GM23338 (cell line): ENCODE measurements around the gene ZBTB1.

Source experiments
- CREB1 ChIP-seq: fragments of 250-450 bp; sonication (Bioruptor Pico); IDR thresholded peaks from 2 replicates; pipeline ENCODE4 v1.5.0; 2020; ENCODE audit warnings: low read depth, mild to moderate bottlenecking, moderate library complexity
- CTCF ChIP-seq, 2 experiments: fragments of 200-600 bp in 1 of 2; sonication (generic) in 1 of 2; conservative IDR thresholded peaks; 2 replicates each; pipeline versions ENCODE4 v1.5.1 to v1.6.1; 2016 to 2017; ENCODE audit warnings: antibody characterized with exemption in 2 of 2, low read depth in 2 of 2, mild to moderate bottlenecking in 2 of 2, moderate library complexity in 1 of 2
- ETS1 ChIP-seq: IDR thresholded peaks from 2 replicates; pipeline ENCODE4 v1.6.1; 2016; ENCODE audit warnings: antibody characterized with exemption
- EZH2 ChIP-seq: fragments of 200-600 bp; sonication (generic); IDR thresholded peaks from one replicate; pipeline ENCODE4 v1.8.0; 2017; ENCODE audit warnings: antibody characterized with exemption, mild to moderate bottlenecking, low read depth; ENCODE audit not compliant: unreplicated experiment
- EZH2phosphoT487 ChIP-seq: fragments of 200-600 bp; sonication (generic); IDR thresholded peaks from one replicate; pipeline ENCODE4 v1.8.1; 2018; ENCODE audit warnings: antibody characterized with exemption; ENCODE audit not compliant: unreplicated experiment
- JUNB ChIP-seq: IDR thresholded peaks from one replicate; pipeline ENCODE4 v1.6.1; 2016; ENCODE audit warnings: antibody characterized with exemption; ENCODE audit not compliant: unreplicated experiment
- NANOG ChIP-seq: IDR thresholded peaks from 2 replicates; pipeline ENCODE4 v1.6.1; 2016; ENCODE audit warnings: antibody characterized with exemption, borderline replicate concordance
- POLR2AphosphoS5 ChIP-seq: IDR thresholded peaks from 2 replicates; pipeline ENCODE4 v1.6.1; 2016; ENCODE audit warnings: antibody characterized with exemption, low read depth
- REST ChIP-seq: IDR thresholded peaks from one replicate; pipeline ENCODE4 v1.6.1; 2018; ENCODE audit warnings: antibody characterized with exemption; ENCODE audit not compliant: unreplicated experiment
- STAT1 ChIP-seq: IDR thresholded peaks from one replicate; pipeline ENCODE4 v1.6.1; 2016; ENCODE audit warnings: antibody characterized with exemption; ENCODE audit not compliant: unreplicated experiment
- ZNF114 ChIP-seq: fragments of 250-450 bp; sonication (Bioruptor Pico); IDR thresholded peaks from 2 replicates; pipeline ENCODE4 v1.5.0; 2020; ENCODE audit warnings: mild to moderate bottlenecking, moderate library complexity

- no peak for TF ChIP-seq JUNB
- no peak for TF ChIP-seq REST
- TF ChIP-seq CTCF (conservative IDR thresholded peaks at IDR 0.05; ENCODE audit: low read depth in 2 of 2), result no peak
- peak; percentile 2 for TF ChIP-seq POLR2AphosphoS5
- TF ChIP-seq EZH2, result no peak
- TF ChIP-seq ZNF114 (CRISPR knock-in tag), result no peak
- TF ChIP-seq EZH2phosphoT487, result no peak
- no peak for TF ChIP-seq NANOG
- TF ChIP-seq CREB1 (CRISPR knock-in tag), result no peak
- TF ChIP-seq ETS1, result no peak
- TF ChIP-seq STAT1, result no peak
Observed at GRCh38 chr14:64504897-64505794, 576 bp downstream of the ZBTB1 start.
